MV-4-11 (cell line): ENCODE data around the gene MAML1.

Experiments used
- DNase-seq: peaks from one replicate; lab custom pipeline; 2025; lab: John Stamatoyannopoulos, UW

The MAML1 gene

DNA sequence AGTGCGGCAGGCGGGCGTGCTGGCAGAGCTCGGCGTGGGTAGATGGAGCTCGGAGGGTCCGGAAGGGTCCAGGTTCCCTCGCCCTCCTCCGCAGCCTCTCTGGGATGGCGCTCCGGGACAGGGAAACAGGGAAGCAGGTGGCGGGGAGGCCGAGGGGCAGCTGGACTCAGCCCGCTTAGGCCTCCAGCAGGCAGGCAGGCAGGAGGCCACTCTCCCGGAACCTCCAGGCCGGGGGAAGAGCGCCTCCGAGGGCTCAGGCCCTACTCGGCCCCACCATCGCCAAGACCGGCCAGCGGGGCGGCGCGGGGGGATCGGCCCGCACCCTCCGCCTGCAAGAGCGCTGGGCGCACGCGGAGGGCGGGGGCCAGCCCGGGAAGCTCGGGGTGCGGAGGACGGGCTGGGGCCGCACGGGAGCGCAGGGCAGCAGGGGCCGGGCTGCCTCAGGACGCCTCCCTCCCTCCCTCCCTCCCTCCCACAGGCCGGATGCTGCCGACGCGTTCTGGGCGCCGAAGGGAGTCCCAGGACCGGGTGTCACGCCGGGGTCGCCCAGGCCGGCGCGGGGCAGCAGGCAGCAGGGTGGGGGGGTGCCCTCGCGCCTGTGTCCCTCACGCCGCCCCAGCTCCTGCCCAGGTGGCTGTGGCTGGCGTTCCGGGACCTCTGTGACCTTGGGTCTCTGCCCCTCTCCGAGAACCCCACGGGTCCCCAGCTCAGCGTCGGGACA is 73.1 kb downstream of the MAML1 start:
- DNase-seq, result no peak

DNA sequence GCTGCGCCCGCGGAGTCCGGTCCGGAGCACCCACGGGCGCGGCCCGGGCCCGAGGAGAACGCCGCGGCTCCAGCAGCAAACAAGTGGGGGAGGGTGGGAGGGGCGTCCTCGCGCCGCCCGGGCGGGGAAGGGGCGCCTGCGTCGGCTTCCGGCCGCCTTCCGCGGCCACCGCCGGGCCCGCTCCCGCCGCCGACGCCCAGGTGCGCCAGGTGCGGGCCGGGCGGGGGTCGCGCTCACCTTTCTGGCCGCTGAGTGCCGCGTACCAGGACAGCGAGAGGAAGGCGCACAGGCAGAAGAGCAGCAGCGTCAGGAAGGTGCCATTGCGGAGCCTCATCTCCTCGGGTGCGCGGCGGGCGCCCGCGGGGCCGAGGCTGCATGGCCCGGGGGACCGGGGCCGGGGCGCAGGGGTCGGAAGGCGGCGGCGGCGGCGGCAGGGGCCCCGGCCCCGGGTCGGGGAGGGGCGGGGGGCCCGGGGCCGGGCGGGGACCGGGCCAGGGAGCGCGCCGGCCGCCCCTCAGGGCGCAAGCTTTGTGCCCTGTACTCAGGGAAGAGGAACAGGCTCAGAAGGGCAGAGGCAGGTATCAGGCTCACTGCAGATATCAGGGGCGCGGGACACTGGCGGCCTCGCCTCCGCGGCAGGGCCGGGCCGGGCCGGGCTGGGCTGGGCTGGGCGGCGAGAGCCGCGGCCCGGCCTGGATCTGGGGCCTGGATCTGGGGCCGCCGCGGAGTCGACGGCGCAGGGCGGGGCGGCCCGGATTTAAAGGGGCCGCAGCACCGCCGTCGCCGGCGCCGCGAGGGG is 73.8 kb downstream of the MAML1 start, which contains the start of gene MGAT4B:
Gene MGAT4B, minus strand, starts transcription at position 617 of the 799 bp plus-strand sequence. Its CDS starts 283 bp downstream, at position 334.
- DNase-seq, result peak; percentile 53

DNA sequence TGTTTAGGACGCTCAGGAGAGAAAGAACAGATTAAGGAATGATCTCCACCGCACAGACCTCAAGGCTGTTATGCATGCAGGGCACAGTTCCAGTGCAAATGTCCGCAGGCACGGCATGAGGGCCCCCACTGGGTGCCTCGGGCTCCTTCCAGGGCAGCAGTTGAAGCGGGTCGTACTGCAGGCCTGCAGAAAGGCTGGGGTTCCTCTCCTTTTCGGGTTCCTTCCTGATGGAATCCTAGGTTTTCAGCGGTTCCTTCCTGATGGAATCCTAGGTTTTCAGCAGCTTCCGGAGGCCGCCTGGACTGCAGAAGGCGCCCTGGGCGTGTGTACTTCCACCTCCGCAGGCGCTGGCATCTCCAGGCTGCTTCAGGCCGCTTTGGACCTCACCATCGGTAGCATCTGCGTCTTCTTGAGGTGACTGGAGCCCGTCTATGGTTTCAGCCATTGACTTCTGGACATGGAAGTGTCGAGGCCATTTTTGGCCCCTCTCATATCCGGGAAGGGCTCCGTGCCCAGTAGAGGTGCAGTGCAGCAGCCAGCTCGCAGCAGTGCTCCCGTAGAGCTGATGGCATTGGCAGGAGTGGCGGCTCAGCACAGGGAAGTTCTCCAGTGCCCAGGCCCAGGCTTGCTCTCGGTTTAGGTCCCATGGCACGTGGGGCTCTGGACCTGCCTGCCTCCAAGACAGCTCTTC is 79.7 kb downstream of the MAML1 start:
- DNase-seq, result no peak

DNA sequence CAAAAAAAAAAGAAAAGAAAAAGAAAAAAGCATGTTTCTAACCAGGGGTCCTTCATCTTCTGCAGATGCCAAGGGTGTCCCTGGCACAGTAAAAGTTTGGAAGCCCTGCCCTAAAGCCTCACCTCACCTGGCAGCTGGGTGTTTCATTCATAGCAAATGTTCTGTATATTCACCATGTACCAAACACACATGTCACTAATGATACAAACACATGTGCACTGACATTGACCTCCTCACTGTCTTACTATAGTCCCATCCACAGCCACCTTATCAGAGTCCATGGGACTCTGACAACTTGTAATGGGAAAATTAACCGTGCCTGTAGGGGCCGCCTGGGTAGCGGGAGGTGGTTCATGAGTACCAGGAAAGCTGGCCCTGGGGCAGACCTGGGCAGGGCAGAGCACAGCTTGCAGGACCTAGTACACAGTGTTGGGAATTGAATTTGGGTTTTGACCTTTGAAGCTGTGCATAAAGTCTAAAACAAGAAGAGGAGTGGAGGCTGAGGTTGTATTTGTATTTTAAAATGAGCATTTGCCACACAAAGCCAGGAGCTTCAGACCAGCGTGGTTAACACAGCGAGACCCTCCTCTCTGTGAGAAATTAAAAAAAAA is 80.5 kb downstream of the MAML1 start:
- no peak for DNase-seq

GRCh38 chr5:179814090-179814489 is 81.5 kb downstream of the MAML1 start:
- DNase-seq, result no peak

DNA sequence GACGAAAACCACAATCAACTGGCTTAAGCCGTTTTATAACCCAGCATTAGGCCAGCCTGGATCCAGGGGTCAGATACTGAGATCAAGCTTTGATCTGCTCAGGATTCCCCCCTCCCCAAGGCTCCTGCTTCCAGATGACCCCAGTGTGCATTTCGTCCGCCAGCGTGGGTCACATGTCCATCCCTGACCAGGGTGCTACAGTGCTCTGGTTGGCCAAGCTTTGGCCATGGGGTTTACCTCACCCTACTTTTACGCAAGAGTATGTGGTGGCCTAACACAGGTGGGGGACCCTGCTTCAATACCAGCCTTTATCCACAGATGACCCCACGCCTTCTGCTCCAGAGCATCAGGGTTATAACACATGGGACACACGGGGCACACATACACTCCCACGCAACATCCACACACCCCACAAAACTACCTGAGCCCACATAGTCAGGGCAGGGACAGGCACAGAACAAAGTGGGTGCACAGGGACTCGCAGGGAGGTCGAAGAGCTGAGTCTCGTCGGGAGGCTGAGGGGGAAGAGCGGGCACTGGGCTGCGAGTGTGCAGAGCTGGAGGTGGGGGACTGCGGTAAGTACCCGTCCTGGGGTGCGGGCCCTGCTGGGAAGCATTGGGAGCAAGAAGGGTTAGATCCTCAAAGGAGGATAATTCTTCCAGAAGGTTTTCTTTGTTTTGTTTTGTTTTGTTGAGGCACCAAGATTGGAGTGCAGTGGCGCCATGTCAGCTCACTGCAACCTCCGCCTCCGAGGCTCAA is 83.0 kb downstream of the MAML1 start:
- no peak for DNase-seq

DNA sequence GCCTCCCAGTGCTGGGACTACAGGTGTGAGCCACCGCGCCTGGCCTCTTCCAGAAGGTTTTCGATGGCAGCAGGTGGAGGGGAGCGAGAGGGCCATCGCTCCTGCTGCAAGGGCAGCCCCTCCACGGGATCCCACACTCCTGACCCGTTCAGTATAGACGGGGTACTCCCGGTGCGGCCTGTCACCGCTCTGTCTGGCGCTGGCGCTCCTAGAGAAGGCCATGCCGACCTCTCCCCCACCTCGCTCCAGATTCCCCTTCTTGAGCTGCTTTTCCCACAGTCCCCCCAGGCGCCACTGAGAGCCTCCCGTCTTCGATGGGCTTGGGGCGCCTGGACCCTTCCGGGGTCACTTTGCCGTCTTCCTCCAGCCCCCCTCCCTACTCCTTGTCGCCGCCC is 83.8 kb downstream of the MAML1 start:
- no peak for DNase-seq

DNA sequence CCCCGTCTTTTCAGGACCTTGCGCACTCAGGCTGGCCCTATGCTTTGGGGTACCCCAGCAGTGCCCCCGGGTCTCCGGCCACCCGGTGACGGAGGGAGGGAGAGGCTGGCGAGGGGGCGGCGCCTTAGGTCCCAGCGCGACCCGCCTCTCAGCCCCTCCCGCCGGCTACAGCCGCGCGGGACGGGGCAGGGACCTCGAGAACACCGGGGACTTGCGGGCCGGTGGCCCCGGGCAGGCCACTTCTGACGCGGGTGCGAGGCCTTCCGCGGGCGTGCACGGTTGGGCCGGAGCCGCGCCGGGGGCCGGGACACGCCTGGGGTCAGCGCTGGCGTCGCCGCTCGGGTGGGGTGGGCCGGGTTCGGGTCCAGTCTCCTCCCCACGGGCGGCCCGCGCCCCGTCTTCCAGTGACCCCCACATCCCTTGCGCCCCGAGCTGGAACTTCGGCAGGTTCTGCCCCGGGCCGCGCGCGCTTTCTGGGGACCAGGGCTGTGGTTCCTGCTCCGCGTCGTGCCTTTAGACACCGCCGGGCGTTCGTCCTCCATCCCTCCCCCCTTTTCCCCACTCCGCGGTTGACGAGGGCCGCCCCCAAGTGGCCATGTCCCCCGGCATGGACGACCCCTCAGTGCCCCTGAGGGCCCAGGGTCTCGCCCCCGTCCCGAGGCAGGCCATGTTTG is 84.3 kb downstream of the MAML1 start:
- no peak for DNase-seq

- no peak for DNase-seq
These were observed 84.8 kb downstream of the MAML1 start for GRCh38 chr5:179817470-179817840.

- no peak for DNase-seq
These were observed 85.5 kb downstream of the MAML1 start for GRCh38 chr5:179817890-179818745.

GRCh38 chr5:179818746-179819295 is 86.2 kb downstream of the MAML1 start:
- peak; percentile 83 for DNase-seq

- DNase-seq, result no peak
These were observed 86.9 kb downstream of the MAML1 start for GRCh38 chr5:179819296-179820126.

GRCh38 chr5:179820127-179820482 is 87.5 kb downstream of the MAML1 start:
- no peak for DNase-seq

GRCh38 chr5:179820483-179821297 is 88.1 kb downstream of the MAML1 start, which contains the start of gene SQSTM1:
Gene SQSTM1, plus strand, starts transcription at chr5:179820905. Its CDS starts 32 bp downstream, at chr5:179820937.
- peak; percentile 57 for DNase-seq

DNA sequence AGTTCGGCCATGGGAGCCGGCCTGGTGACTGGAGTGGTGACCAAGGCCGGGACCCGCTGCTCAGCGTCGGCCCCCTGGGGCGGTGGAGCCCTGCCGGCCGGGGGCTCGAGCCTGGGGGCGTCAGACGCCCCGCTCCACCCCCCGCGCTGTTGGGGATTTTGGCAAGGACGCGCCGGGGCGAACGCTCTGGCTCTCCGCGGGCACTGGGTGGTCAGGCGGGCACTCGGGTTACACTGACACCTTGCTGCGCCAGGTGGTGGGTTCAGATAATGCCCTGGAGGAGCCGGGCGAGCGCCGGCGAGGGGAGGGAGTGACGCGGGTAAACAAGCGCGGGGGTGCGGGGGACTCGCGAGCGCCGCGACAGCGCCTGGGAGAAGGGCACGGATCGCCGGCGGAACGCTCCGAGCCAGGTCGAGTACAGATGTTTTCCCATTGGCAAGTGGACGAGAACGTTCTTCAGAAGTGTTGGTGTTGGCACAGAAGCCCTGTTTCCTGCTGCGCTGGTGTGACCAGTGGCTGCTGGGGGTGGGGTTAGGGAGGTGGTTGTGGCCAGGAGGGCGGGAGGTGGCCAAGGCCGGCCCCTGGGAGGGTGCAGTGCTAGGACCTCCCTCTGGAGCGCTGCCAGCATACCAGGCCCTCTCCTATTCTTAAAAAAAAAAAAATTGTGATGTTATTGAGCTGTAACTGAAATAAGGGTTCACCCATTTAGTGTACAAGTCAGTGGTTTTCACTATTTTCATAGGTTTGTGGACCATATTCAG is 88.9 kb downstream of the MAML1 start:
- peak; percentile 86 for DNase-seq

GRCh38 chr5:179822059-179822432 is 89.4 kb downstream of the MAML1 start:
- no peak for DNase-seq

DNA sequence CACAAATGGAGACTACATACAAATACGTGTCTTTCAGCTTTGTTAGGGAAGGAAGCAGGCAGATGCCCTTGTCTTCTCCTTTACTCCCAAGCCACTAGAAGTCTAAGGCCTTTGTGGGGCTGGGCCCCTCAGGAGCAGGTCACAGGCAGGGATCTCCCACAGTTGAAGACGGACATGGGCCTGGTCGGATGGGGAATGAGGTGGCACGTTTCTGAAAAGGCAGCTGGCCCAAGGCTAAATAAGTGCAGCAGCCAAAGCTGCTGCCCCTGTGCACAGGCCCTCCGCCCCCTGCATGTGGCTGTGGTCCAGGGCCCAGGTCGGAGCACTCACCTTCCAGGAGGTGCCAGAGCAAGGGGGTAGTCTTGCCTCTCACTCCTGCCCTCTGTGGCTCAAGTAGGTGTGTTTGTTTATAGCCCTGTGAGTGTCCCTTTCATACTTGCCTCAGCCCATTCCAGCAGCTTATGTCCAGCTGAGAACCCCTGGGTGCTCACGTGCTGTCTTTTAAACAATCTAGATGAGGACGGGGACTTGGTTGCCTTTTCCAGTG is 89.9 kb downstream of the MAML1 start:
- DNase-seq, result no peak
